ENCODE results near the gene HYKK. TPM values are rescaled to one million over a fixed set of nuclear protein-coding genes. Genes with fewer than 3 reads are reported as not detected.

The HYKK gene
- total RNA-seq, 1 donor from 2014 or later = 6.0 TPM

DNA sequence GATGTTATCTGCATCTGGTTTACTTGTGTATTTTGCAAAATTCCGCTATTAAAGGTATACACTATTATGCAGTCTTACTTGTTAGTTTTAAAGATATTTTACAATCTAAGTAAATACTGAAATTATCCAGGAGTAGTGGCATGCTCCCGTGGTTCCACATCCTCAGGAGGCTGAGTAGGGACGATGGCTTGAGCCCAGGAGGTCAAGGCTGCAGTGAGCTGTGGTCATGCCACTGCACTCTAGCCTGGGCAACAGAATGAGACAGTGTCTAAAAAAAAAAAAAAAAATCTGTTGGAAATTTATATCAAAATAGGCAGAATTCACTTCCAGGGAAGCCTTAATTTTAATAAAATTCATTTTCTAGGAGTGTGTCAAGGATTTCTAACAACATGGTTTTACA is 27.7 kb upstream of the HYKK start:
- no peak for TF ChIP-seq CTCF (IDR thresholded peaks at IDR 0.05; ENCODE audit: unreplicated experiment)
- Mint-ChIP-seq H3K9me3 (no peaks in the 10 kb centered on the region), H3K4me3 (no peak overlapping the region), H3K4me1 (no peaks in the 10 kb centered on the region), H3K27me3 (ENCODE audit: low read depth) (no peaks in the 10 kb centered on the region), H3K27ac (no peak overlapping the region), H3K36me3 (peaks cover 32% of the 10 kb centered on the region)
- no peak for DNase-seq (ENCODE audit: low spot score in 2 of 2, unreplicated experiment in 2 of 2)

GRCh38 chr15:78481917-78482316 is 25.5 kb upstream of the HYKK start:
- peak overlapping the region; percentile 41 for H3K27ac Mint-ChIP-seq
- no peaks in the 10 kb centered on the region for H3K9me3 Mint-ChIP-seq
- H3K4me1 Mint-ChIP-seq = no peaks in the 10 kb centered on the region
- DNase-seq (ENCODE audit: low spot score in 2 of 2, unreplicated experiment in 2 of 2) = no peak
- no peak overlapping the region for H3K4me3 Mint-ChIP-seq
- H3K36me3 Mint-ChIP-seq = peaks cover 40% of the 10 kb centered on the region
- no peak for TF ChIP-seq CTCF (IDR thresholded peaks at IDR 0.05; ENCODE audit: unreplicated experiment)
- no peaks in the 10 kb centered on the region for H3K27me3 Mint-ChIP-seq (ENCODE audit: low read depth)

- Mint-ChIP-seq H3K36me3 (peaks cover 43% of the 10 kb centered on the region), H3K4me3 (no peak overlapping the region), H3K9me3 (no peaks in the 10 kb centered on the region), H3K27me3 (ENCODE audit: low read depth) (no peaks in the 10 kb centered on the region), H3K4me1 (peaks cover 4% of the 10 kb centered on the region), H3K27ac (no peak overlapping the region)
- DNase-seq (ENCODE audit: low spot score in 2 of 2, unreplicated experiment in 2 of 2) = no peak
- no peak for TF ChIP-seq CTCF (IDR thresholded peaks at IDR 0.05; ENCODE audit: unreplicated experiment)
Observed at GRCh38 chr15:78492872-78493271, 14.5 kb upstream of the HYKK start.

- H3K27me3 Mint-ChIP-seq (ENCODE audit: low read depth) = no peaks in the 10 kb centered on the region
- DNase-seq (ENCODE audit: low spot score in 2 of 2, unreplicated experiment in 2 of 2) = no peak
- TF ChIP-seq CTCF (IDR thresholded peaks at IDR 0.05; ENCODE audit: unreplicated experiment) = no peak
- peaks cover 31% of the 10 kb centered on the region for H3K36me3 Mint-ChIP-seq
- H3K4me1 Mint-ChIP-seq = peaks cover 3% of the 10 kb centered on the region
- H3K27ac Mint-ChIP-seq = no peak overlapping the region
- H3K4me3 Mint-ChIP-seq = no peak overlapping the region
- H3K9me3 Mint-ChIP-seq = peaks cover 13% of the 10 kb centered on the region
Observed at GRCh38 chr15:78501857-78502256, 5.5 kb upstream of the HYKK start.

DNA sequence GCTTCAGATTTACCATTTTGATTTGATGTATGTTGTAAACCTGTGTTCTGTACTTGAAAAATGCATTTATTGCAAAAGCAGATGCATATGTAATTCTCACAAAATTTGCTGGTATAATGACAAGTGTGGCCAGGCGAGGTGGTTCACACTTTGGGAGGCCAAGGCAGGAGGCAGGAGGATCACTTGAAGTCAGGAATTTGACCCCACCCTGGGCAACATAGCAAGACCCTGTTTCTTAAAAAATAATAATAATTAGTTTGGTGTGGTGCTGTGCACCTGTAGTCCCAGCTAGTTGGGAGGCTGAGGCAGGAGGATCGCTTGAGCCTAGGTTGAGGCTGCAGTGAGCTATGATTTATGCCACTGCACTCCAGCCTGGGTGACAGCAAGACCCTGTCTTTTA is 4.7 kb upstream of the HYKK start:
- TF ChIP-seq CTCF (IDR thresholded peaks at IDR 0.05; ENCODE audit: unreplicated experiment) = no peak
- H3K27ac Mint-ChIP-seq = no peak overlapping the region
- H3K4me3 Mint-ChIP-seq = no peak overlapping the region
- peaks cover 13% of the 10 kb centered on the region for H3K9me3 Mint-ChIP-seq
- H3K4me1 Mint-ChIP-seq = peaks cover 3% of the 10 kb centered on the region
- no peak for DNase-seq (ENCODE audit: low spot score in 2 of 2, unreplicated experiment in 2 of 2)
- peaks cover 27% of the 10 kb centered on the region for H3K36me3 Mint-ChIP-seq
- no peaks in the 10 kb centered on the region for H3K27me3 Mint-ChIP-seq (ENCODE audit: low read depth)

- Mint-ChIP-seq H3K27me3 (ENCODE audit: low read depth) (no peaks in the 10 kb centered on the region), H3K4me1 (peaks cover 12% of the 10 kb centered on the region), H3K9me3 (no peaks in the 10 kb centered on the region), H3K36me3 (no peaks in the 10 kb centered on the region), H3K27ac (peak overlapping the region; percentile 3), H3K4me3 (peak overlapping the region; percentile 83)
- TF ChIP-seq CTCF (IDR thresholded peaks at IDR 0.05; ENCODE audit: unreplicated experiment) = no peak
- peak in 1 of 2 experiments; percentile 22 for DNase-seq (ENCODE audit: low spot score in 2 of 2, unreplicated experiment in 2 of 2)
Observed at GRCh38 chr15:78507831-78508160, 419 bp downstream of the HYKK start.

Measured in mesothelial cell of epicardium (in vitro differentiated cells).